ENCODE results near the gene RNF212.

RNF212 gene

DNA sequence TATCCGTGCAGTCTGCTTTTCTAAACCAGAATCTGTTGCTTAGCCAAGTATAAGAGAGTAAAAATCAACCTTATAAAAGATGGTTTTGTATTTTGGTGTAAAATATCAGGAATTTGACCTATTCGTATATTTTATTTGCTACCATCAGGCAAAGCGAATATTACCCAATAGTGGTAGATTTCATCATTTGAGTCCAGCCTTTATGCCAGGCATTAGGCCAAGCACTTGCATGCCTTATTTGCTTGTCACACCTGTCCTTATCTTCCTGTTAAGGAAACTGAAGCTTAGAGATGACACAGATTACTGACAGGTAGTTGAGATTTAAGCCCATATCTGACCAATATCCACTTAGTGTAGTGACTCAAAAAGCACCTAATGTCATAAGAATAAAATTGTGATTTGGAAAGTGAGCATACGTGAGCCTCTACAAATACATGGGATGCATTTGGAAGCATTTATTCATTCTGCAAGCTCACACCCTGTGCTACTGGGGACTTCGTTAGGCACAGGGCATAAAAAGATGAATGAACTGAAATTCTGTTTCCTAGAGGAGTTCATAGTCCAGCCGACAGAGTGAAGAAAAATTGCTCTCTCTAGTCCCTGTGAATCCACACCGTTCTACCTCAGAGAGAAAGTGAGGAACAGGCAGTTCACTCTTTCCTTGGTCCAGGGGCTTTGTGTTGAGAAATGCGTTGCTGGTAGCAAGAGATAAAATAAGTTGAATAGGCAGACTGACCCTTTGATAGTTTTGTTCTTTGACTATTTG, 2.3 kb upstream of the RNF212 start:
- DNase-seq, result no peak

DNA sequence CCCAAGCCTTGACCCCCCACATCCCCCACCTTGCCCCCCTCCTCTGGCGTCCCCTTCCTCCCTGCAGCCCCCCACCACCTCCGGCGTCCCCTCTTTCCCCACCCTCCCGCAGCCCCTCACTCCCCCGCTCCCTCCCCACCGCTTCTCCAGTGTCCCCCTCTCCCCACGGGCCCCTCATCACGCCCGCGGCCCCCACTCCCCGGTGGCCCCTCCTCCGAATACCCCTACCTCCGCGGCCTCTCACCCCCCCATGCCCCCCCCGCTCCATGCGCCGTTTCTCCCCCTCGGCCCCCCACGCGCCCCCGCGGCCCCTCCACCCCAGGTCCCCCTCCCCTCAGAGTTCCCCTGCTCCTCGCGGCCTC, 562 bp downstream of the RNF212 start:
- DNase-seq, result no peak

- no peak for DNase-seq
These were observed 1.1 kb downstream of the RNF212 start for GRCh38 chr4:1112174-1112820.

- DNase-seq, result no peak
These were observed 2.0 kb downstream of the RNF212 start for GRCh38 chr4:1111259-1111809.

GRCh38 chr4:1109898-1110506, 3.4 kb downstream of the RNF212 start:
- no peak for DNase-seq

GRCh38 chr4:1109333-1109732, 4.0 kb downstream of the RNF212 start:
- no peak for DNase-seq

GRCh38 chr4:1105662-1106061, 7.7 kb downstream of the RNF212 start:
- no peak for DNase-seq

DNA sequence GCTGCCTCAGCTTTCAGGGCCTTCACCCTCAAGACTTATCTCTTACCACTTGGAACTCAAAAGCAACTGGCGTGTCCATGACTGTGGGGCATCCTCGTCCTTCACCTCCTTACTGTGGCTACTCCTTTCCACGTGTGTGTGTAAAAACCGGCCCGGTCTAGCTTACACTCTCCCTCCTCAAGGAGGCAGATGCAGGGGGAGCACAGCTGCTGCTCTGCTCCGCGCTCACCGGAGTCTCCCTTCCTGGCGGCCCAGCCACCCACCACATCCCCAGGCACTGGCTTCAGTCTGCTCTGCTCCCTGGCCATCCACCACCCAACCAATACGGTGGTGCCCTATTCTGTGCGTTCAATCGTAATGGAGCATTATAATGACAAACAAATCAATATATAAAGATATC, 8.3 kb downstream of the RNF212 start:
- no peak for DNase-seq

GRCh38 chr4:1104647-1105046, 8.7 kb downstream of the RNF212 start:
- no peak for DNase-seq

DNA sequence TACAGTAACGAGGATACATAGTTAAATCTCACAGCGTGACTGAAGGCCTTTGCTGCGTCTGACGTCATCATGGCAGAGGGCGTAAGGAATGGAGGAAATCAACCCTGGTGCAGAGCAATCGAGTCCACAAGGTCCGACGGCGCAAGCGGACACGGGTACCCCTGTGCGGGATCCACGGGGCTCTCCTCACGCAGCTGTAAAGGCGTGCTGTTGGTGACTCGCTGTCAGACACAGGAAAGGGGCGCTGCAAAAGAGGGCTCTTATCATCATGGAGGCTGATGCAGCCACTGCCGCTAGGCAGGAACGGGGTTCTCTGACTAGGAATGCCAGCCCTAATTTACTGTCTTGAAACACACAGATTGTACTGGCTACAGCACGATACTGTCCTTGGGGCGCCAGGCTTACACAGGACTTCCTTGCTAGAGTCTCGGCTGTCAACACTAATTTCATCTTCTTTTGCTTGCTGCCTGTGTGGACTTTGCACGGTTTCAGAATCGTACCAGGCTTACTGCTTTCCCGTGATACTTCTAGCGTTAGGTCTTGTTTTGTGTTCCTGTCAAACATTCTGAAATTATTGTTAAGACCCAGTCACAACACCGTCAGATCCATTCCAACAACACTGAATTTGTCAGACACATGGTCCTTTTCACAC, 13.6 kb downstream of the RNF212 start:
- DNase-seq, result no peak

- DNase-seq, result no peak
These were observed 14.1 kb downstream of the RNF212 start for GRCh38 chr4:1099270-1099669.

GRCh38 chr4:1098311-1098925, 14.9 kb downstream of the RNF212 start:
- DNase-seq, result no peak

DNA sequence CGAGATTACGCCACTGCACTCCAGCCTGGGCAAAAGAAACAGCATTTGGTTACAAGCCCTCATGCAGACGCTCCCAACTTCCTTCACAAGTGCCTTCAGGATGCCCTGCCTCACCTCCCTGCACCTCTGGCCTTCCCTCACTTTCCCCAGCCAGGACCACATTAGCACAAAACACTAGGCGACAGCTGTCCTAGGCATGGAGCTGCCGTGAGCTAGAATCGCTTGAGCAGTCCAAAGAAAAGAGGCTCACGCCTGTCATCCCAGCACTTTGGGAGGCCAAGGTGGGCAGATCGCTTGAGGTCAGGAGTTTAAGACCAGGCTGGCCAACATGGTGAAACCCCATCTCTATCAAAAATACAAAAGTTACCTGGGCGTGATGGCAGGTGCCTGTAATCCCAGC, 15.8 kb downstream of the RNF212 start:
- no peak for DNase-seq

- DNase-seq, result no peak
These were observed 16.5 kb downstream of the RNF212 start for GRCh38 chr4:1096841-1097240.

DNA sequence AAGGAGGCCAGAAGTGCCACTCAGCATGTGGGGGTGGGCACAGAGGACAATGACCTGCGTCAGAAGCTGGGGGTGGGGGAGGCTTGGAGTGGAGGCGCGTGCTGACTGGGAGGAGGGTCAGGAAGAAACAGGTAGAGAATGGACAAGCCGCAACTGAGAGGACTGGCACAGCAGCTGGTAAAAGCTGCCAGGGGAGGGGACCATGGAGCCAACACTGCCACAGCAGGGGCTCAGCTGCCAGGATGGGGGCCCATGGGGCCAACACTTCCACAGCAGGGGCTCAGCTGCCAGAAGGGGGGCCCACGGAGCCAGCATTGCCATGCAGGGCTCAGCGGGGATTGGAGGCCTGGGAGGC, 19.1 kb downstream of the RNF212 start:
- DNase-seq, result no peak

DNA sequence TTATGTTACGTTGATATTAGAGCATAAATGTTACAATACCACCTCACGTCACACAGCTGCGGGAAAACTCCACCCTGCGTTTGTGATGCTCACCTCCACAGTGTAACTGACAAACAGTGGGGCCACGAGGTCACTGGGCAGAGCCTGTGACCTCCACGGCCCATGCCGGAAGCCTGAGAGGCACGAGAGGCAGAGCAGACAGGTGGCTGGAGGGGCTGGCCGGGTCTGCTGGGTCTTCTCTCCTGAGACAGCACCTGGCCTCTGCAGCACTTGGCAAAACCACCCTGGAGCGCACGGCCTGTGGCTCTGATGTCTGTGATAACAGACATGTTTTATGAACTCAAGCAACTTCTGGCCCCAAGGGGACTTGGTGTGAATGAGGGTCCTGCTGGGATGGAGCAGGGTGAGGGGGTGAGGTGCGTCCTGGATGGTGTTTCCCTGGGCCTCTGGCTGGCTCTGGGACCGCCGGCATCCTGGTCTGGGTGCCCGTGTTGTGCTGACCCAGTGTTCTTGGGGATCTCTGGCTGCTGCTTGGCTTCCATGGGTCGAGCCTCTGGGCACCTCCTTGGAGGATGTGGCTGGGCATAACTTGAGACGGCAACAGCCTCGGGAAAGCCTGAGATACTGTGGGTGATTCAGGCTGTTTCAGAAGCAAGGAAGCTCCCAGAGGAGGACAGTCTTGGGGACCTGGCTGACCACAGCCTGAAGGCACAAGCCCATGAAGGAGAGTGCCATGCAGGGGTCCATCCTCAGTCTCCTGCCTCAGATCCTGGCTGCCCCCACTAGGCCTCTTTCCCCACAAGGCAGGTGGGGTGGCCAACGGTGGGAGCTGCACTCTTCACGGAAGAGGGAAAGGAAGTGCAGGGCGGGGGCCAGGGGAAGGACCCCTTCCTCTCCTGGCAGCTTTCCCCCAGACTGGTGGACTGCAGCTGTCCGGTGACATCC, 19.7 kb downstream of the RNF212 start:
- no peak for DNase-seq

DNA sequence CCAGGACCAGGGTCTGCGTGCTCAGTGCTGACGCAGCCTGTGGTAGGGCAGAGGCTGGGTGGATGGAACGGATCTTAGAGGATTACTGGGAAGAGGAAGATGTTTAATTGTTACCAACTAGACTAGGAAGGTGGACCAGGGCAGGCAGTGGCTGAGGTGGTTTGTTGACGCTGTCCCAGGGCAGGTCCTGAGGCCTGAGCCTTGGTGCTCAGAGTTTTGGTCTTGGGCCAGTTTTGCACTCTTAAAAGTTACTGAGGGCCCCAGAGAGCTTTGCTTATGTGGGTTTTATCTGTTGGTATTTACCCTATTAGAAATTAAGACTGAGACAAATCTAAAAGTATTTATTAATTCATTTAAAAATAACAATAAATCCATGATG, 20.4 kb downstream of the RNF212 start:
- no peak for DNase-seq

DNA sequence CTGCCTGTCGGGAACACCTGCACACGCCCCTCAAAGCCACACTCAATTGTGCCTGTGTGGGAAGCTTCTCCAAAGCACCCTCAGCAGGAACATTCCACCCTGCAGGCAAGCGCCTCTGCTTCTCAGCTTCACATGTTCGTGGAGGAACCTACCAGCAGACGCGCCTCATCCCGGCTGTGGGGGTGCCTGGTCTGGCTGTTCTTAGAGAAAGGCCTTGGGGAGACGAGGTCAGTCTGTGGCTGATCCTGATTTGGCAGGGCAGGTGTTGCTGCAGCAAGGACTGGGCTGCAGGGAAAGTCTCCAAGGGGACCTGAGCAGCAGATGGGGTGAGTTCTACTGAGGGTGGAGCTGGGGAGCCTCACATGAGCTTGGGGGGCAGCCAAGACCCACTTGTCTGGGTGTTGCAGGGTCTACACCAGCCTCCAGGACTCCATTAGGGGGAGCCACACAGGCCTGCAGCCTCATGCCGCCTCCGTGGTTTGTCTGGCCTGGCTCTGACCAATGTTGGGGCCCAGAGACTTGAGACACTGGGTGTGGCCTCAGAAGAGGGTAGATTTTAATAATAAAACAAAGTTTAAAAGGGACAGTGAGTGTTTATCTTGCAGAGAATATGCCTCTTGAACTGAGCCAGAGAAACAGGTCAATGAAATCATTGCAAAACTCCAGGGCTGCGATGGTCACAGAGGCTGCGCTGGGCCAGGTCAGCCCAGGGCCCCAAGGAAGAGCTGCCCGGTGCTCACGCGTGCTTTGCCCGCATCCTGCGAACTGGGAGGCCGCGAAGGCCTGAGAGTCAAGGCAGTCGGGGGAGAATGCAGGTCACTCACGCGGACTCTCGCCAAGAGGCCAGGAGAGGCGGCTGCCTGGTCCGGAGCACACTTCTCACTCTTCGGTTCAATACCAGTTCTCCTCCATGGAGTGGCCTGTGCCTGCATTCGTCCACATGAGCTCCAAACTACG, 21.1 kb downstream of the RNF212 start:
- DNase-seq, result no peak

DNA sequence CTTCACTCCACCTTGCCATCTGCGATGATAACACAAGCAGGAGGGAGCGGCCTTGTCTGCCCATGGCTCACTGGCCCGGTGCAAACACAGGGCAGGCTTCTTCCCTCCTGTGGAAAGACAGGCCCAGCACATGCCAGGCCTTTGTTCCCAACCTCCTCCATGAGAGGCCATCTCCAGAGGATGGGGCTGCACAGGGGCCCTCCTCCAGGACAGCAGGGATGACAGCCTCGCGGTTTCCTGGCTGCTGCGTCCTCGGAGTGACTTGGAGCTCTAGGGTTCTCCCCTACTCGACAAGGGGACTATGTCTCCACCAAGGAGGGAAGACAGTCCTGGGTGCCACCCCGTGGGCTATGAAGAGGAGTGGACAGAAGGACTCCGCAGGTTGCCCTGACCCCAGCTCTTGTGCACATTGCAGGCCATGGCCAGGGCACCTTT, 21.8 kb downstream of the RNF212 start:
- DNase-seq, result no peak

All from 8988T (cell line).